ENCODE measurements around the gene TTC16. TPM values are rescaled to one million over a fixed set of nuclear protein-coding genes. Genes with fewer than 3 reads are reported as not detected.

The TTC16 gene
- total RNA-seq, 1 donor, result under 0.01 TPM

DNA sequence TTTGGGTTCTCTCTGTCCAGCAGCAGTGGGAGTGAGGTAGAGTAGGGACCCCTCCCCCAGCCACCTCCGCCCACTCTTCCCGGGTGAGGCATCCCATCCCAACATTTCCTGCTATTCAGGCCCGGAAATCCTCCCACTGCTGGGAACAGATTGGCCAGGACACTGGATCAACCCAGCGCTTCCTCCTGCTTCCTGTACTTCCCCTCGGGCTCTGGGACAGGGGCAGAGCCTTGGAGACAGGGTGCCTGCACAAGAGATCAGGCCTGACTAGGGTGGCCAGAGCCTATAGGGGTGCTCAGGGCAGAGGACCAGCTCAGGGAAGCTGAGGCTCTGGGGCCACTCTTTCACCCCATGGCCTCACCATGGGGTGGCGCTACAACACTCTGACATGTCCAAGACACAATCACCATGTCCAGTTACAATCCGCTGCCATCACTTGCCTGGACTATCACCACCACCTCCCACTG is 48.1 kb downstream of the TTC16 start:
- peak in 1 of 3 donors; percentile 46 for DNase-seq (ENCODE audit: low read depth in 2 of 3, low spot score in 2 of 3)

GRCh38 chr9:127765418-127765817 is 49.5 kb downstream of the TTC16 start:
- DNase-seq (ENCODE audit: low read depth in 2 of 3, low spot score in 2 of 3), result no peak

GRCh38 chr9:127767410-127767809 is 51.5 kb downstream of the TTC16 start:
- no peak for DNase-seq (ENCODE audit: low read depth in 2 of 3, low spot score in 2 of 3)

GRCh38 chr9:127767909-127768331 is 52.0 kb downstream of the TTC16 start:
- no peak for DNase-seq (ENCODE audit: low read depth in 2 of 3, low spot score in 2 of 3)

GRCh38 chr9:127768698-127769097 is 52.8 kb downstream of the TTC16 start:
- DNase-seq (ENCODE audit: low read depth in 2 of 3, low spot score in 2 of 3), result no peak

DNA sequence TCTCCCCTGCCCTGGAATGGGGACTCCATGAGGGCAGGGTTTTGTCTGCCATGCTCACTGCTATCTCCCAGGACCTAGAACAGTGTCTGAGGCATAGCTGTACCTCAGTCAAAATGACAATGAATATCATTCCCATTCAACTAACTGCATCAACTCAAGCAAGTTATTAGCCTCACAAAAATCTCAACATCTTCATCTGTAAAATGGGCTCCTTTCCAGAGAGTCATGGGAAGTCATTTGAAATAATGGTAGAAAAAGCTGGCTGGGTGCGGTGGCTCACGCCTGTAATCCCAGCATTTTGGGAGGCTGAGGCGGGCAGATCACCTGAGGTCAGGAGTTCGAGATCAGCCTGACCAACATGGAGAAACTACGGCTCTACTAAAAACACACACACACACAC is 53.2 kb downstream of the TTC16 start:
- DNase-seq (ENCODE audit: low read depth in 2 of 3, low spot score in 2 of 3), result no peak

DNA sequence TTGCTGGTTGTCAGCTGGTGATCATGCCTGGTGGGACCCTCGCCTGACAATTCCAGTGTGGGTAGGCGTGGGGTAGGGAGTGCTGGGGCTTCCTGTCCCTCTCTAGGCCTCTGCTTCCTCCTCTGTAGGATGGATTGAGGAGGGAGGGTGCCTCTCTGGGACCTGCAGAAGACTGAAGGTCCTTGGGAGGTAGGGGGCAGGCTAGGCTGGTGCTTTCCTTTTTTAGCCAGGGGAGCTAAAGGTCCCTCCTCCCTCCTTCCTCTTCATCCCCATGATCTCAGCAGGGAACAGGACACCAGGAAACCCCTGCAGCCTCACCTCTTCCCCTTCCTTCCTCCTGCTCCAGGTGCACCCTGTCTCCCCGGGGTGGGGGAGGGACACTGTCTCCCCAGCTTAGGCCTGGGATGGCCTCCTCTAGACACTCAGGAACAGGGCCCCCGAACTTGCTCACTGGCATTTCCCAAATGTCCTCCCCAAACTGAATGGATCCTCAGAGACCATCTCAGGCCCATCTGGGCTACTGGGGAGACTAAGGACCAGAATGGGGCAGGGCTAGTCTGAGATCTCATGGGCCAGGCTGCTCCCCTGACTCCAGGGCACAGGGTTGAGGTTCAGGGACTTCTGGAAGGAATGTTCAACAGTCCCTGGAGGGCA is 54.2 kb downstream of the TTC16 start:
- DNase-seq (ENCODE audit: low read depth in 2 of 3, low spot score in 2 of 3), result peak in 2 of 3 donors; percentile 40 to 49

DNA sequence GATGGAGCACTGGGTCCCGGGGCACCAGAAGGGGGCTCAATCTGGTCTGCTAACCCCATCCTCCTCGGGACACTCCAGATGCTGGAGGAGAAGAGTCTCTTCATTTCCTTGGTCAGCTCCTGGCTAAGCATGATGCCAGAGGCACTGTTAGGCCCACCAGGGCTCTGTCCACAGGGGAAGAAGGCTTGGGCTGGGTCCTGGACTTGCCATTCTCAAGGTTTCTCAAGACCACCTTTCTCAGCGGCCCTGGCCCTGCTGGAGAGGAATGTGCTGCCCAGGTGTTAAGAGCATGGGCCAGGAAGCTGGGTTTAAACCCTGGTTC is 54.7 kb downstream of the TTC16 start:
- no peak for DNase-seq (ENCODE audit: low read depth in 2 of 3, low spot score in 2 of 3)

GRCh38 chr9:127770905-127771569 is 55.2 kb downstream of the TTC16 start:
- DNase-seq (ENCODE audit: low read depth in 2 of 3, low spot score in 2 of 3), result peak; percentile 88 to 99 (median 99)

DNA sequence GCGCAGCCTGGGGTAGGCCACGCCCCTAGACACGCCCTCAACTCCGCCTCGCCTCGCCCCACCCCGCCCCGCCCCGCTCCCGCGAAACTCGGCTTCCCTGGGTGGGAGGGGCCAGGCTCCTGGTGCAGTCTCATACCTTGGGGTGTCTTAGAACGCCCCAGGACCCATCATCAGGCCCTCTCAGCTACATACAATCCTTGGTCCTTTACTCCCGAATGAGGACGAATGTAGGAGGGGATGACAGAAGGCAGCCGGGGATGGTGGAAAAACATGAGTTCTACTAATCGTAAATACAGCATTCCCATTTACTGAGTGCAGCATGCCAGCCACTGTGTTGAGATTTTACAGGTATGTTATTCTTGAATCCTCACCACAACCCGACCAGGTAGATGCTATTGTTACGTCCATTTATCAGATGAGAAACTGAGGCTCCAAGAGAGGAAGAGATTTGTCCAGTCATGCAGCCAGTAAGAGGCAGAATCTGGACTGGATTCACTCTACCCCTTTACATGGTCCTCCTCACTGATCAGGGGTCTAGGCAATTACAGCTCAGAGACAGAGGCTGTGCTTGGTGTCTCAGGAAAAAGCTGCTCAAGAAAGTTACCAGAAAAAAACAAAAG is 55.8 kb downstream of the TTC16 start:
- no peak for DNase-seq (ENCODE audit: low read depth in 2 of 3, low spot score in 2 of 3)

- DNase-seq (ENCODE audit: low read depth in 2 of 3, low spot score in 2 of 3), result no peak
Observed at GRCh38 chr9:127772603-127773002, 56.7 kb downstream of the TTC16 start.

- no peak for DNase-seq (ENCODE audit: low read depth in 2 of 3, low spot score in 2 of 3)
Observed at GRCh38 chr9:127773272-127773671, 57.4 kb downstream of the TTC16 start.

DNA sequence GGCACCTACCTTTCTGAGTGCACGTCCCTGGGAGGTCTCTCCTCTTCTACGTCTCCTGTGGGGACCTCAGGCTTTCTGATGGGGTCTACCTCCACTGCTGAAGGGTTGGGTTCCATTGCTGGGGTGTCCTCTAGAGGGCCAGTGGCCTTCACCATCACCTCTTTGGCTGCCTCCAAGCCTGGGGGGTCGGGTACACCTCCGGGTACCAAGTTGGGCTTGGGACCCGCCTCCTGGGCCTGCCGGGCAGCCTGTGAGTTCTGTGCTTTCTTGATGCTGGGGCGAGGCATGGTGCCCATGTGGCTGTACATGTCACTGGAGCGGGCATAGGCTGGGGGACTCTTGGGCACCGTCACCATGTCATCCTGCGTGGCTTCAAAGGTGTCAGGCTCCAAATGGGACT is 58.1 kb downstream of the TTC16 start:
- no peak for DNase-seq (ENCODE audit: low read depth in 2 of 3, low spot score in 2 of 3)

- DNase-seq (ENCODE audit: low read depth in 2 of 3, low spot score in 2 of 3), result peak in 2 of 3 donors; percentile 89 to 94
Observed at GRCh38 chr9:127776195-127776923, 60.5 kb downstream of the TTC16 start.

DNA sequence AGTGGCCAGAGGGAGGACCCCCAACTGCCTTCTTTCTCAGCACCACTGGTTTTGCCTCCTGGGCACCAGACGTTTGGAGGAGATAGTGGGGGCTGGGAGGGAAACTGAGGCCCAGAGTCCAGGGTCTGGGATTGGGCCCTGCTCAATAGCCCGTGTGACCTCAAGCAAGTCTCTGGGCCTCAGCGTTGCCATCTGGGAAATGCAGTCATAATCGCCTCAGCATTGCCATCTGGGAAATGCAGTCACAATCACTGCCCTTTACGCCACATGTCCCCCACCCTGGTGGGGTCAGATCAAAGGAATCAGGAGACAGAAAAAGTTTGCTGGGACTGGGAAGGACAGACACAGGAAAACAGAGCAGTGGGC is 61.0 kb downstream of the TTC16 start:
- DNase-seq (ENCODE audit: low read depth in 2 of 3, low spot score in 2 of 3), result no peak

DNA sequence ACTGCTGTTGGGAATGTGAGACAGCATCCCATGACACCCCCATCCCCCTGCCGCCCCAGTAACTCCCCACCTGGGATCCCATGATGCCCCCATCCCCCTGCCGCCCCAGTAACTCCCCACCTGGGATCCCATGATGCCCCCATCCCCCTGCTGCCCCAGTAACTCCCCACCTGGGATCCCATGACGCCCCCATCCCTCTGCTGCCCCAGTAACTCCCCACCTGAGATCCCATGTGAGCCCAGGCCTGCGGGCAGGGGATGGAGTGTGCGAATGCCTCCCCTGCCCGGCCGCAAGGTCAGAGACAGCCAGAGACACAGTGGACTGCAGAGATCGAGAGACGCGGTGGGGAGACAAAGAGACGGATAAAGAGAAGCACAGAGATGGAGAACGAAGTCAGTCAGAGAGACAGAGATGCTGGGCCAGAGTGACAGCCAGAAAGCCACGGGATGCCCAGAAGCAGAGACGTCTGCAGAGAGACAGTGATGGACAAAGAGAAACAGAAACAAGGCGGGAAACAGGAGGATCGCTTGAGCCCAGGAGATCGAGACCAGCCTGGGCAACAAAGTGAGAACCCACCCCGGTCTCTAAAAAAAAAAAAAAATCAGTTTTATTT is 61.6 kb downstream of the TTC16 start:
- DNase-seq (ENCODE audit: low read depth in 2 of 3, low spot score in 2 of 3), result no peak

GRCh38 chr9:127778280-127779135 is 62.6 kb downstream of the TTC16 start, which contains the start of gene SH2D3C:
SH2D3C (minus strand) TSS chr9:127778666; CDS start chr9:127778627, 39 bp downstream.
- DNase-seq (ENCODE audit: low read depth in 2 of 3, low spot score in 2 of 3), result peak in 2 of 3 donors; percentile 62 to 66

- peak in 2 of 3 donors; percentile 18 to 36 for DNase-seq (ENCODE audit: low read depth in 2 of 3, low spot score in 2 of 3)
Observed at GRCh38 chr9:127779136-127779981, 63.5 kb downstream of the TTC16 start.
